HepG2 (cell line): ENCODE measurements around the gene AHRR.

Source experiments
- CTCF ChIP-seq: sonication (generic); formaldehyde crosslinking; IDR thresholded peaks from 2 replicates; pipeline ENCODE4 v1.5.0; 2020; ENCODE audit warnings: mild to moderate bottlenecking, missing genetic modification reagents, moderate library complexity
- FOXP1 ChIP-seq, 2 experiments: fragments of 450-650 bp in 1 of 2; IDR thresholded peaks; 2 replicates each; pipeline ENCODE4 v1.6.1; 2017 to 2018; ENCODE audit warnings: antibody characterized with exemption in 1 of 2
- GMEB2 ChIP-seq: IDR thresholded peaks from 2 replicates; pipeline ENCODE4 v1.6.1; 2016; ENCODE audit warnings: missing biosample characterization, missing genetic modification reagents, low read depth
- MAX ChIP-seq: IDR thresholded peaks from 2 replicates; pipeline ENCODE4 v1.6.1; 2012; ENCODE audit warnings: inconsistent platforms
- MTF1 ChIP-seq: sonication (generic); formaldehyde crosslinking; IDR thresholded peaks from 2 replicates; pipeline ENCODE4 v1.5.0; 2020; ENCODE audit warnings: missing genetic modification reagents
- MXI1 ChIP-seq: IDR thresholded peaks from 3 replicates; pipeline ENCODE4 v1.6.1; 2012; ENCODE audit warnings: low read depth, low read length, inconsistent platforms, borderline replicate concordance
- REST ChIP-seq, 2 experiments: IDR thresholded peaks; 2 replicates each; pipeline ENCODE4 v1.6.1; 2011 to 2012; ENCODE audit warnings: low read length in 2 of 2, borderline replicate concordance in 1 of 2, low read depth in 1 of 2, mild to moderate bottlenecking in 1 of 2, moderate library complexity in 1 of 2
- SMARCC2 ChIP-seq: fragments of 450-650 bp; IDR thresholded peaks from 2 replicates; pipeline ENCODE4 v1.6.1; 2017; ENCODE audit warnings: antibody characterized with exemption, mild to moderate bottlenecking
- SP1 ChIP-seq, 2 experiments: fragments of 450-650 bp in 1 of 2; sonication (generic) in 1 of 2; formaldehyde crosslinking in 1 of 2; IDR thresholded peaks; 2 replicates each; pipeline versions ENCODE4 v1.4.0 to v1.6.1; 2016 to 2020; ENCODE audit warnings: missing genetic modification reagents in 1 of 2
- TBL1XR1 ChIP-seq: fragments of 150-350 bp; IDR thresholded peaks from 2 replicates; pipeline ENCODE4 v1.6.1; 2014; ENCODE audit warnings: borderline replicate concordance, low read length; ENCODE audit not compliant: partially characterized antibody
- YY1 ChIP-seq: IDR thresholded peaks from 2 replicates; pipeline ENCODE4 v1.6.1; 2011; ENCODE audit warnings: low read length, low read depth, moderate library complexity, mild to moderate bottlenecking; ENCODE audit not compliant: insufficient read depth, insufficient replicate concordance

- TF ChIP-seq FOXP1 (IDR thresholded peaks at IDR 0.05) (no peak), FOXP1 (CRISPR knock-in tag; IDR thresholded peaks at IDR 0.05) (no peak), REST (IDR thresholded peaks at IDR 0.05; ENCODE audit: borderline replicate concordance in 1 of 2, low read depth in 1 of 2, low read length in 2 of 2) (no peak), YY1 (no peak), MAX (no peak), TBL1XR1 (no peak), CTCF (CRISPR knock-in tag) (no peak), MTF1 (CRISPR knock-in tag) (no peak), GMEB2 (CRISPR knock-in tag) (no peak), SMARCC2 (no peak), SP1 (IDR thresholded peaks at IDR 0.05) (no peak), SP1 (CRISPR knock-in tag; IDR thresholded peaks at IDR 0.05) (no peak), MXI1 (no peak)
Measured at GRCh38 chr5:432928-433791, 111.6 kb downstream of the AHRR start.
